ENCODE measurements around the gene SETMAR.
"Not testable (repeated sequence)": the region's sequence is repeated elsewhere in the genome, so short reads cannot be mapped to it uniquely, and the experiment has no call there.

Gene SETMAR

DNA sequence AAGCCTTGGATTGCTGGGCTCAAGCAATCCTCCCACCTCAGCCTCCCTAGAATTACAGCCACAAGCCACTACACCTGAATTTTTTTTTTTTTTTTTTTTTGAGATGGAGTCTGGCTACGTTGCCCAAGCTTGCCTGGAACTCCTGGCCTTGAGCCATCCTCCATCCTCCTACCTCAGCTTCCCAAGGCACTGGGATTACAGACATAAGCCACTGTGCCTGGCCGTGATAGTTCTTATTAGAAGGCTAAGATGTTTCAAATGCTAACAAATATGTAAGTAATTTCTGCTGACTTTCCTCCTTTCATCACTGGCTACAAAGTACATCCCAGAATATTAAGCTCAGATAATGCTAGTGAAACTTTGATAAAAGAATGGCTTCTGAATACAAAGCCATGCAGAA, 5.7 kb upstream of the SETMAR start:
- no peak for DNase-seq (ENCODE audit: low read depth)
- TF ChIP-seq, protein P1, sequence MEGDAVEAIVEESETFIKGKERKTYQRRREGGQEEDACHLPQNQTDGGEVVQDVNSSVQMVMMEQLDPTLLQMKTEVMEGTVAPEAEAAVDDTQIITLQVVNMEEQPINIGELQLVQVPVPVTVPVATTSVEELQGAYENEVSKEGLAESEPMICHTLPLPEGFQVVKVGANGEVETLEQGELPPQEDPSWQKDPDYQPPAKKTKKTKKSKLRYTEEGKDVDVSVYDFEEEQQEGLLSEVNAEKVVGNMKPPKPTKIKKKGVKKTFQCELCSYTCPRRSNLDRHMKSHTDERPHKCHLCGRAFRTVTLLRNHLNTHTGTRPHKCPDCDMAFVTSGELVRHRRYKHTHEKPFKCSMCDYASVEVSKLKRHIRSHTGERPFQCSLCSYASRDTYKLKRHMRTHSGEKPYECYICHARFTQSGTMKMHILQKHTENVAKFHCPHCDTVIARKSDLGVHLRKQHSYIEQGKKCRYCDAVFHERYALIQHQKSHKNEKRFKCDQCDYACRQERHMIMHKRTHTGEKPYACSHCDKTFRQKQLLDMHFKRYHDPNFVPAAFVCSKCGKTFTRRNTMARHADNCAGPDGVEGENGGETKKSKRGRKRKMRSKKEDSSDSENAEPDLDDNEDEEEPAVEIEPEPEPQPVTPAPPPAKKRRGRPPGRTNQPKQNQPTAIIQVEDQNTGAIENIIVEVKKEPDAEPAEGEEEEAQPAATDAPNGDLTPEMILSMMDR (conservative IDR thresholded peaks at IDR 0.05; ENCODE audit: low read depth, low read length): no peak
- no peak overlapping the region for H3K4me3 ChIP-seq (ENCODE audit: low read depth, low read length)

DNA sequence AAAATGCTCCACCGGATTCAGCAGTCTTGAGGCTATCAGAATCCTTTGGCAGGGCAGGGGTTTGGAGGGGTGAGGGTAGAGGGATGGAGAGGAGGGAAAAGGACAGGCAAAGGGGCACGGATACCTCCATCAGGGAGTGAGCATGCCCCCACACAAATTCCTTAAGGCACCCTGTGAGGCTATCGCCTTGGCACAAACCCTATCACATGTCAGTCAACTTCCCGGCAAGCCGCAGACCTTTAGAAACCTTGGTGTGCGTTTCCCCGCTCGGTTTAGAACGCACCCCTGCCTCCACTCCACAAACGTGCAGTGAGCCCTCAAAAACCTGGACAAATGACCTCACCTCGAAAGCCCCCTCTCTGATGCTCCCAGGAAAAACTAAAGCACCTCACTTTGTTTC, 422 bp upstream of the SETMAR start:
- DNase-seq (ENCODE audit: low read depth): no peak
- H3K4me3 ChIP-seq (ENCODE audit: low read depth, low read length): peak overlapping the region; percentile 88
- TF ChIP-seq, protein P1 (conservative IDR thresholded peaks at IDR 0.05; ENCODE audit: low read depth, low read length): no peak

DNA sequence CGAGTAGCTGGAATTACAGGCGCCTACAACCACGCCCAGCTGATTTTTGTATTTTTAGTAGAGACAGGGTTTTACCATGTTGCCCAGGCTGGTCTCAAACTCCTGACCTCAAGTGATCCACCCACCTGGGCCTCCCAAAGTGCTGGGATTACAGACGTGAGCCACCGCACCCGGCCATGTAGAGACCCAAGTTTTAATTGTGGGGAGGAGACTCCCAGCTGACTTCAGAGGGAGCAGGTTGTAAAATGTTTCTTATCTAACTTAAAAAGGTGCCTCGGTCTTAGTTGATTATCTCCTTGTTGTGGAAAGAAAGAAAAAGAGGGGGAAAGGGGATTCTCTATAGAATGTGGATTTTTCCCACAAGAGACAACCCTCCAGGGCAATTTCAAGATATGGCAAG, 2.0 kb downstream of the SETMAR start:
- DNase-seq (ENCODE audit: low read depth); H3K4me3 ChIP-seq (ENCODE audit: low read depth, low read length): not testable (repeated sequence)

DNA sequence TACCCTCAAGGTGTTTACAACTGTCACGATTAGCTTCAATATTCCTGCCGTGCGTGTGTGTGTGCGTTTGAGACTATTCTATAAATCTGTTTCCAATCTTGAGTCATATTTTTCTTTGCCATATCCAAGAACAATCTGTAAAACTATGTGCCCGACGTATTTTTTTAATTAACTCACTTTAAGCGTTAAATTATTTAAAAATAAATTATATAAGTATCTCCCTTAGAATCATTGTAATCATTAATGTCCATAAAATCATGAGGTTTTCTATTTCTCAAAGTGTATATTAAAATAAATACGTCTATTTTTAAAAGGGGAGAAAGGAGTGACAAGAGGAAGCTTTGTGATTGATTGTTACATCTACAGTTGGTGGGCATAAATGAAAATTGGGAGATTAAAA, 2.9 kb downstream of the SETMAR start:
- H3K4me3 ChIP-seq (ENCODE audit: low read depth, low read length): no peak overlapping the region
- DNase-seq (ENCODE audit: low read depth): no peak
- TF ChIP-seq, protein P1 (conservative IDR thresholded peaks at IDR 0.05; ENCODE audit: low read depth, low read length): no peak

DNA sequence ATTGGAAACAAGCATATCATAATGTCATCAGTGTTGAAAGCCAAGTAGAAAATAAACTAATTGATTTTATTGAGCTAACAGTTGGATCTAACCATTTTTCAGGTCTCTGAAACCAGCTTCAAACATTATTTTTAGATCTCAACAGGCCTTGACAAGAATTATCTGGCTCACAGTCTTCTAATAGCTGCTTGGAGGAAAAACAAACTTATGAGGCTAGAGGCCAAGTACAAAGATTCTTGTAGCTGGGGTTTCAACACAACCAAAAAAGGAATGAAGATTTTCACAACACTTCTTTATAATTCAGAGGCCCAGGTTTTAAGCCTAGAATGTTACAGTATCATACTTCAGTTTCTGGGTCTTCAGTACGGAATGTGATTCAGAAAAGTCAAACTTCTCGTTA, 3.7 kb downstream of the SETMAR start:
- TF ChIP-seq, protein P1 (conservative IDR thresholded peaks at IDR 0.05; ENCODE audit: low read depth, low read length): no peak
- peak; percentile 81 for DNase-seq (ENCODE audit: low read depth)
- no peak overlapping the region for H3K4me3 ChIP-seq (ENCODE audit: low read depth, low read length)

DNA sequence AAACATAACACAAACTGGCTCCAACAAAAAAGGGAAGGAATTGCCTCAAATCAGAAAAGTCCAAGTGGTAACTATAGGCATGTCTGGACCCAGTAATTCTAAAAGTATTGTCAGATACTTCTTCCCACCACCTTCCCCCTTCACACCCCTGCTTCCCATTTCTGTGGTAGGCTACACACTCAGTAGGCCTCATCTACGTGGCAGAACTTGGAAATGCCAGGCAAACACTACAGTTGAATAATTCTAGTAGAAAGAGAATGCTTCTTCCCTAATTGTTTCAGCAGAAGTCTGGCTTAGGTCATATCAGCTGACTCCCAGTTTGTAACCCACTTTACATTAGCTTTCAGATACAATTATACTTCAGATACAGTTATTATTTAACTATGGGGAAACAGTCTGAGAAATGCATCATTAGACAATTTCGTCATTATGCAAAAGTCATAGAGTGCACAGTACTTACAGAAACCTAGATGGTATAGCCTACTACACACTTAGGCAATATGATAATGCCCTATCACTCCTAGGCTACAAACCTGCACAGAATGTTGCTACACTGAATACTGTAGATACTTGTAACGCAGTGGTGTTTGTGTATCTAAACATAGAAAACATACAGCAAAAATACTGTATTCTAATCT, 6.4 kb downstream of the SETMAR start:
- no peak overlapping the region for H3K4me3 ChIP-seq (ENCODE audit: low read depth, low read length)
- TF ChIP-seq, protein P1 (conservative IDR thresholded peaks at IDR 0.05; ENCODE audit: low read depth, low read length): no peak

DNA sequence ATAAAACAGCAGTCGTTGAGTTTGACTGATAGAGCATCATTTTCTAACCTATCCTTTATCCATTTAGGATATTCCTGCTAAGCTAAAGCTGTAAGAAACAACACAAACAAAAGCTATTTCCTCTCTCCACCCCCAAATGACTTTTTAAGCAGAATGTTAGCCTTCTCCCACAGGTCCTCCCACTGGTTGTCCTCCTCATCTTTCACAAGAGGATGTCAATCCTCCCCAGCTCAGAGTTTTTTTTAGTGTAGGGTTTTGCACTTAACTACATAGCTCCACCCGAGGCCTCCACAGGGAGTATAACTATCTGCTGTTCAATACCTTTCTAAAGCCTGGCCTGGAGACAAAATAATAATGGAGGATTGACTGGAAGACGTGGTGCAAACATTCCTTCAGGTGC, 7.8 kb downstream of the SETMAR start:
- TF ChIP-seq, protein P1 (conservative IDR thresholded peaks at IDR 0.05; ENCODE audit: low read depth, low read length): no peak
- no peak for DNase-seq (ENCODE audit: low read depth)
- no peak overlapping the region for H3K4me3 ChIP-seq (ENCODE audit: low read depth, low read length)

More for the DNA sequence above, 6.4 kb downstream of the SETMAR start:
- DNase-seq (ENCODE audit: low read depth): no peak
